GM21737 (cell line): ENCODE measurements around the gene MORN1.

Experiments
- ATAC-seq: cut with Tn5 transposase; IDR thresholded peaks from one replicate; pipeline ENCODE4 v1.9.1; 2021; ENCODE audit warnings: mild to moderate bottlenecking, moderate library complexity; ENCODE audit not compliant: unreplicated experiment

Gene MORN1

GRCh38 chr1:2375923-2376260 lies 15.5 kb downstream of the MORN1 start:
- ATAC-seq, result no peak

GRCh38 chr1:2375246-2375922 lies 16.0 kb downstream of the MORN1 start:
- no peak for ATAC-seq

- no peak for ATAC-seq
Observed at GRCh38 chr1:2374252-2375155, 16.9 kb downstream of the MORN1 start.

- no peak for ATAC-seq
Observed at GRCh38 chr1:2373551-2374251, 17.7 kb downstream of the MORN1 start.

- no peak for ATAC-seq
Observed at GRCh38 chr1:2372551-2373490, 18.5 kb downstream of the MORN1 start.

- ATAC-seq, result no peak
Observed at GRCh38 chr1:2368053-2368744, 23.2 kb downstream of the MORN1 start.

GRCh38 chr1:2363847-2364513 lies 27.4 kb downstream of the MORN1 start:
- ATAC-seq, result no peak

- ATAC-seq, result no peak
Observed at GRCh38 chr1:2360588-2361364, 30.6 kb downstream of the MORN1 start.

GRCh38 chr1:2358651-2359640 lies 32.4 kb downstream of the MORN1 start:
- no peak for ATAC-seq

GRCh38 chr1:2358072-2358471 lies 33.3 kb downstream of the MORN1 start:
- no peak for ATAC-seq

- ATAC-seq, result no peak
Observed at GRCh38 chr1:2356911-2357845, 34.2 kb downstream of the MORN1 start.

- ATAC-seq, result no peak
Observed at GRCh38 chr1:2356401-2356800, 35.0 kb downstream of the MORN1 start.

- no peak for ATAC-seq
Observed at GRCh38 chr1:2355373-2356261, 35.7 kb downstream of the MORN1 start.

GRCh38 chr1:2354511-2355372 lies 36.6 kb downstream of the MORN1 start:
- no peak for ATAC-seq
